Measurements from ENCODE around the gene DOK7. TPM values are rescaled to one million over a fixed set of nuclear protein-coding genes. Genes with fewer than 3 reads are reported as not detected.

The DOK7 gene
- polyA plus RNA-seq, 1 donor (not counting 4 experiments of a cell fraction or from before 2014, with no cell fraction given) = 0.13 TPM

GRCh38 chr4:3529363-3529762 lies 66.3 kb downstream of the DOK7 start:
- H3K79me2 ChIP-seq (ENCODE audit: control insufficient read depth, insufficient read depth, low read length) = peaks cover 50% of the 10 kb centered on the region
- H3K9ac ChIP-seq (ENCODE audit: control insufficient read depth, extremely low read depth, insufficient read depth, low read length) = no peak overlapping the region
- dilution Hi-C loops (cut with MboI; ENCODE audit: extremely low pct_ligation_motif_present, low sequenced_read_pairs) = no loop called here
- peaks cover 18 to 19% of the 10 kb centered on the region in 2 experiments for H3K36me3 ChIP-seq (ENCODE audit: control insufficient read depth in 2 of 2, extremely low read depth in 1 of 2, insufficient read depth in 2 of 2, low read length in 2 of 2)
- no peak overlapping the region for H3K4me2 ChIP-seq (ENCODE audit: control insufficient read depth, extremely low read depth, insufficient read depth, low read depth, low read length)
- DNase-seq (ENCODE audit: low read depth, low spot score) (no peak), FAIRE-seq (no peak)
- no peak for TF ChIP-seq CTCF (optimal IDR thresholded peaks at IDR 0.05 in 1 of 3, IDR thresholded peaks at IDR 0.05 in 1 of 3, conservative IDR thresholded peaks at IDR 0.05 in 1 of 3; ENCODE audit: extremely low read depth in 1 of 3, insufficient read depth in 2 of 3, low read length in 3 of 3)
- no peak for TF ChIP-seq EZH2 (IDR thresholded peaks at IDR 0.05; ENCODE audit: low read length)
- no peak overlapping the region for H2AFZ ChIP-seq (ENCODE audit: control insufficient read depth, low read length)
- no peak overlapping the region for H3K4me3 ChIP-seq (ENCODE audit: control insufficient read depth in 2 of 3, extremely low read depth in 1 of 3, insufficient read depth in 2 of 3, low read depth in 1 of 3, low read length in 3 of 3)
- H3K27ac ChIP-seq (ENCODE audit: control insufficient read depth, insufficient read depth, low read length) = no peak overlapping the region
- H3K4me1 ChIP-seq (ENCODE audit: control insufficient read depth, extremely low read depth, insufficient read depth, low read length) = peaks cover 9% of the 10 kb centered on the region
- no peaks in the 10 kb centered on the region for H3K9me1 ChIP-seq (ENCODE audit: control insufficient read depth, extremely low read depth, insufficient read depth, low read length)
- H3K9me3 ChIP-seq (ENCODE audit: control insufficient read depth, low read depth, low read length) = no peaks in the 10 kb centered on the region
- peaks cover 15% of the 10 kb centered on the region for H4K20me1 ChIP-seq (ENCODE audit: control insufficient read depth, extremely low read depth, insufficient read depth, low read length)
- no peaks in the 10 kb centered on the region for H3K27me3 ChIP-seq (ENCODE audit: control insufficient read depth, extremely low read depth, insufficient read depth, low read length)

- H2AFZ ChIP-seq (ENCODE audit: control insufficient read depth, low read length) = no peak overlapping the region
- no peak overlapping the region for H3K27ac ChIP-seq (ENCODE audit: control insufficient read depth, insufficient read depth, low read length)
- H3K4me2 ChIP-seq (ENCODE audit: control insufficient read depth, extremely low read depth, insufficient read depth, low read depth, low read length) = peak overlapping the region; percentile 83
- H3K9me3 ChIP-seq (ENCODE audit: control insufficient read depth, low read depth, low read length) = no peaks in the 10 kb centered on the region
- no peaks in the 10 kb centered on the region for H3K27me3 ChIP-seq (ENCODE audit: control insufficient read depth, extremely low read depth, insufficient read depth, low read length)
- dilution Hi-C loops (cut with MboI; ENCODE audit: extremely low pct_ligation_motif_present, low sequenced_read_pairs) = no loop called here
- TF ChIP-seq EZH2 (IDR thresholded peaks at IDR 0.05; ENCODE audit: low read length) (no peak), CTCF (optimal IDR thresholded peaks at IDR 0.05 in 1 of 3, IDR thresholded peaks at IDR 0.05 in 1 of 3, conservative IDR thresholded peaks at IDR 0.05 in 1 of 3; ENCODE audit: extremely low read depth in 1 of 3, insufficient read depth in 2 of 3, low read length in 3 of 3) (no peak)
- H3K4me3 ChIP-seq (ENCODE audit: control insufficient read depth in 2 of 3, extremely low read depth in 1 of 3, insufficient read depth in 2 of 3, low read depth in 1 of 3, low read length in 3 of 3) = no peak overlapping the region
- DNase-seq (ENCODE audit: low read depth, low spot score) (no peak), FAIRE-seq (no peak)
- H4K20me1 ChIP-seq (ENCODE audit: control insufficient read depth, extremely low read depth, insufficient read depth, low read length) = peaks cover 15% of the 10 kb centered on the region
- no peak overlapping the region for H3K9ac ChIP-seq (ENCODE audit: control insufficient read depth, extremely low read depth, insufficient read depth, low read length)
- H3K79me2 ChIP-seq (ENCODE audit: control insufficient read depth, insufficient read depth, low read length) = peaks cover 50% of the 10 kb centered on the region
- peaks cover 13 to 16% of the 10 kb centered on the region in 2 experiments for H3K36me3 ChIP-seq (ENCODE audit: control insufficient read depth in 2 of 2, extremely low read depth in 1 of 2, insufficient read depth in 2 of 2, low read length in 2 of 2)
- peaks cover 9% of the 10 kb centered on the region for H3K4me1 ChIP-seq (ENCODE audit: control insufficient read depth, extremely low read depth, insufficient read depth, low read length)
- no peaks in the 10 kb centered on the region for H3K9me1 ChIP-seq (ENCODE audit: control insufficient read depth, extremely low read depth, insufficient read depth, low read length)
Observed at GRCh38 chr4:3530051-3530450, 66.9 kb downstream of the DOK7 start.
